ENCODE measurements around the gene RBBP8NL. TPM values are rescaled to one million over a fixed set of nuclear protein-coding genes. Genes with fewer than 3 reads are reported as not detected.

The RBBP8NL gene
- polyA plus RNA-seq, 1 donor (not counting 4 experiments of a cell fraction or from before 2014, with no cell fraction given), result 0.13 TPM

GRCh38 chr20:62368392-62368975 is 58.9 kb downstream of the RBBP8NL start:
- no peak overlapping the region for H2AFZ ChIP-seq (ENCODE audit: control insufficient read depth, low read length)
- TF ChIP-seq CTCF (optimal IDR thresholded peaks at IDR 0.05 in 1 of 3, IDR thresholded peaks at IDR 0.05 in 1 of 3, conservative IDR thresholded peaks at IDR 0.05 in 1 of 3; ENCODE audit: extremely low read depth in 1 of 3, insufficient read depth in 2 of 3, low read length in 3 of 3) (no peak), EZH2 (IDR thresholded peaks at IDR 0.05; ENCODE audit: low read length) (no peak)
- H4K20me1 ChIP-seq (ENCODE audit: control insufficient read depth, extremely low read depth, insufficient read depth, low read length), result peaks cover 14% of the 10 kb centered on the region
- peaks cover 51% of the 10 kb centered on the region for H3K4me1 ChIP-seq (ENCODE audit: control insufficient read depth, extremely low read depth, insufficient read depth, low read length)
- H3K36me3 ChIP-seq (ENCODE audit: control insufficient read depth in 2 of 2, extremely low read depth in 1 of 2, insufficient read depth in 2 of 2, low read length in 2 of 2), result peaks cover 0 to 7% of the 10 kb centered on the region in 2 experiments
- H3K4me2 ChIP-seq (ENCODE audit: control insufficient read depth, extremely low read depth, insufficient read depth, low read depth, low read length), result peak overlapping the region; percentile 37
- no peak overlapping the region for H3K9ac ChIP-seq (ENCODE audit: control insufficient read depth, extremely low read depth, insufficient read depth, low read length)
- dilution Hi-C loops (cut with MboI; ENCODE audit: extremely low pct_ligation_motif_present, low sequenced_read_pairs), result no loop called here
- no peaks in the 10 kb centered on the region for H3K27me3 ChIP-seq (ENCODE audit: control insufficient read depth, extremely low read depth, insufficient read depth, low read length)
- no peaks in the 10 kb centered on the region for H3K9me3 ChIP-seq (ENCODE audit: control insufficient read depth, low read depth, low read length)
- no peak overlapping the region for H3K4me3 ChIP-seq (ENCODE audit: control insufficient read depth in 2 of 3, extremely low read depth in 1 of 3, insufficient read depth in 2 of 3, low read depth in 1 of 3, low read length in 3 of 3)
- H3K9me1 ChIP-seq (ENCODE audit: control insufficient read depth, extremely low read depth, insufficient read depth, low read length), result no peaks in the 10 kb centered on the region
- H3K79me2 ChIP-seq (ENCODE audit: control insufficient read depth, insufficient read depth, low read length), result peaks cover 24% of the 10 kb centered on the region
- FAIRE-seq, result no peak
- H3K27ac ChIP-seq (ENCODE audit: control insufficient read depth, insufficient read depth, low read length), result no peak overlapping the region
- DNase-seq (ENCODE audit: low read depth, low spot score), result no peak

DNA sequence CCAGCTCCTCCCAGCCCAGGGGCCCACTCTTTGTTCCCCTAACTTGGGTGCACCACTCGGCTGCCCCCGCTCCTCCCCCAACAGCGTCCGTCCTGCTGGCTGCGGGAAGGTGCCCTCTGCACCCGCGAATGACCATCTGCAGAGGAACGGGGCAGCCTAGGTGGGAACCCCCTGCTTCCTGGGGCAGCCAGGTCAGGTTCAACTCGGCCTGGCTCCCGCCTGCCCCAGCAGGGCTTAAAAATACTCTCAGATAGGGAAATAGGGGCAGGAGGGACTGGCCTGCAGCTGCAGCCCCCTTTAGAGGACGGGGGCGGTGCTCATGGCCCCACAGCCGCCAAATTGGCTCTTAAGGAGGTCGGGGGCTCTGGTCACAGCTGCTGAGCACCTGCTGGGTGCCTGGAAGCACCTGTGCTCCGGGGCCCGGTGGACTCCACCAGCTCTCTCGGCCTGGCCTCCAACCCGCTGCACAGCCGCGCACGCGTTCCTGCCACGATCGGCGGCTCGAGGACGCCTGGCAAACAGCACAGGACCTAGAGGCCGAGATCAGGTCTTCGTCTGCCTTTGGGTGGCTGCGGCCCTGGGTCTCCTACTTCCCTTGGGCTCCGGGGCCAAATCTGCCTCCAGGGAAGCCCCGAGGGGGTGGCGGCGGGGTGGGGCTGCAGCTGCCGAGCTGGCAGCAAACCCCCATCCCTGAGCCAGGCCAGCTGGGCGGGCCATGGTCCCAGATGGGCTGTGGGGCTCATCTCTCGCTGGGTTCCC is 59.5 kb downstream of the RBBP8NL start:
- Histone ChIP-seq H4K20me1 (ENCODE audit: control insufficient read depth, extremely low read depth, insufficient read depth, low read length) (peaks cover 17% of the 10 kb centered on the region), H3K4me2 (ENCODE audit: control insufficient read depth, extremely low read depth, insufficient read depth, low read depth, low read length) (peak overlapping the region; percentile 37), H3K79me2 (ENCODE audit: control insufficient read depth, insufficient read depth, low read length) (peaks cover 30% of the 10 kb centered on the region), H3K27ac (ENCODE audit: control insufficient read depth, insufficient read depth, low read length) (no peak overlapping the region), H3K36me3 (ENCODE audit: control insufficient read depth in 2 of 2, extremely low read depth in 1 of 2, insufficient read depth in 2 of 2, low read length in 2 of 2) (peaks cover 0 to 7% of the 10 kb centered on the region in 2 experiments), H2AFZ (ENCODE audit: control insufficient read depth, low read length) (no peak overlapping the region), H3K9ac (ENCODE audit: control insufficient read depth, extremely low read depth, insufficient read depth, low read length) (no peak overlapping the region), H3K27me3 (ENCODE audit: control insufficient read depth, extremely low read depth, insufficient read depth, low read length) (no peaks in the 10 kb centered on the region), H3K4me3 (ENCODE audit: control insufficient read depth in 2 of 3, extremely low read depth in 1 of 3, insufficient read depth in 2 of 3, low read depth in 1 of 3, low read length in 3 of 3) (peak overlapping the region in 1 of 3 experiments; percentile 93), H3K4me1 (ENCODE audit: control insufficient read depth, extremely low read depth, insufficient read depth, low read length) (peaks cover 57% of the 10 kb centered on the region), H3K9me3 (ENCODE audit: control insufficient read depth, low read depth, low read length) (no peaks in the 10 kb centered on the region), H3K9me1 (ENCODE audit: control insufficient read depth, extremely low read depth, insufficient read depth, low read length) (no peaks in the 10 kb centered on the region)
- dilution Hi-C loops (cut with MboI; ENCODE audit: extremely low pct_ligation_motif_present, low sequenced_read_pairs), result no loop called here
- TF ChIP-seq EZH2 (IDR thresholded peaks at IDR 0.05; ENCODE audit: low read length) (no peak), CTCF (optimal IDR thresholded peaks at IDR 0.05 in 1 of 3, IDR thresholded peaks at IDR 0.05 in 1 of 3, conservative IDR thresholded peaks at IDR 0.05 in 1 of 3; ENCODE audit: extremely low read depth in 1 of 3, insufficient read depth in 2 of 3, low read length in 3 of 3) (no peak)
- FAIRE-seq (no peak), DNase-seq (ENCODE audit: low read depth, low spot score) (no peak)
